Spleen (tissue), 7 donors: ENCODE results near the gene AGT.

Experiments
- CTCF ChIP-seq, 11 experiments: fragments of 200-600 bp in 7 of 11; fragments of 450-650 bp in 4 of 11; sonication (generic) in 4 of 11; IDR thresholded peaks in 8 of 11; conservative IDR thresholded peaks in 3 of 11; 1 replicate in 7 of 11; 2 replicates in 4 of 11; pipeline versions ENCODE4 v1.4.0 to v1.8.0; 2016 to 2021; ENCODE audit warnings: antibody characterized with exemption in 11 of 11, inconsistent platforms in 4 of 11, mild to moderate bottlenecking in 1 of 11
- POLR2A ChIP-seq, 3 donors: fragments of 450-650 bp; IDR thresholded peaks; one replicate each; pipeline ENCODE4 v1.5.1; 2017; ENCODE audit warnings: antibody characterized with exemption in 3 of 3, mild to moderate bottlenecking in 1 of 3
- POLR2AphosphoS5 ChIP-seq, 3 donors: sonication (generic); formaldehyde crosslinking; IDR thresholded peaks; one replicate each; pipeline ENCODE4 v1.5.1; 2017; ENCODE audit warnings: antibody characterized with exemption in 3 of 3
- donor health status: DM: no; HTN: no; CAD: no; lungs with moderate emphysema.
- donor health status: DM: no; HTN: no; CAD: no.
- donor health status: DM: no; HTN: no; CAD: no.

GRCh38 chr1:230668227-230668626, 45.7 kb downstream of the AGT start:
- TF ChIP-seq POLR2A (IDR thresholded peaks at IDR 0.05) (no peak), CTCF (IDR thresholded peaks at IDR 0.05 in 8 of 11, conservative IDR thresholded peaks at IDR 0.05 in 3 of 11) (no peak), POLR2AphosphoS5 (IDR thresholded peaks at IDR 0.05) (no peak)
